SK-N-SH (cell line): ENCODE data around the gene ALDH6A1. TPM values are rescaled to one million over a fixed set of nuclear protein-coding genes. Genes with fewer than 3 reads are reported as not detected.

ENCODE experiments used
- CHD2 ChIP-seq: fragments of 150-350 bp; IDR thresholded peaks from 2 replicates; pipeline ENCODE4 v1.6.1; 2018; ENCODE audit warnings: low read length; ENCODE audit not compliant: partially characterized antibody
- FOXJ3 ChIP-seq: sonication (generic); formaldehyde crosslinking; IDR thresholded peaks from 2 replicates; pipeline ENCODE4 v1.5.1; 2020; ENCODE audit warnings: mild to moderate bottlenecking, missing genetic modification reagents
- FOXM1 ChIP-seq: IDR thresholded peaks from 2 replicates; pipeline ENCODE4 v1.4.0; 2012; ENCODE audit warnings: low read depth, mild to moderate bottlenecking
- GATA2 ChIP-seq: sonication (generic); formaldehyde crosslinking; IDR thresholded peaks from 2 replicates; pipeline ENCODE4 v1.5.0; 2020; ENCODE audit warnings: mild to moderate bottlenecking, missing genetic modification reagents
- MEF2A ChIP-seq: IDR thresholded peaks from 2 replicates; pipeline ENCODE4 v1.4.0; 2012; ENCODE audit warnings: low read depth, borderline replicate concordance
- MXI1 ChIP-seq: IDR thresholded peaks from 2 replicates; pipeline ENCODE4 v1.6.1; 2012; ENCODE audit warnings: mild to moderate bottlenecking, low read depth, low read length, improper control_type of control experiment
- NFIC ChIP-seq: IDR thresholded peaks from 2 replicates; pipeline ENCODE4 v1.4.0; 2012; ENCODE audit warnings: borderline replicate concordance
- NRF1 ChIP-seq: IDR thresholded peaks from 2 replicates; pipeline ENCODE4 v1.6.1; 2012; ENCODE audit warnings: low read depth, mild to moderate bottlenecking, low read length
- POLR2AphosphoS5 ChIP-seq: IDR thresholded peaks from 2 replicates; pipeline ENCODE4 v1.6.1; 2012; ENCODE audit warnings: low read depth, low read length
- RFX5 ChIP-seq: IDR thresholded peaks from 2 replicates; pipeline ENCODE4 v1.6.1; 2012; ENCODE audit warnings: mild to moderate bottlenecking, improper control_type of control experiment, low read length
- RXRA ChIP-seq: IDR thresholded peaks from 2 replicates; pipeline ENCODE4 v1.4.0; 2012; ENCODE audit warnings: low read depth, mild to moderate bottlenecking, borderline replicate concordance
- SIN3A ChIP-seq: IDR thresholded peaks from 2 replicates; pipeline ENCODE4 v1.6.1; 2012; ENCODE audit warnings: low read depth, mild to moderate bottlenecking, low read length, moderate library complexity, borderline replicate concordance
- SMC3 ChIP-seq: IDR thresholded peaks from 2 replicates; pipeline ENCODE4 v1.6.1; 2012; ENCODE audit warnings: low read depth, low read length, improper control_type of control experiment
- TAF1 ChIP-seq: IDR thresholded peaks from 2 replicates; pipeline ENCODE4 v1.6.1; 2012; ENCODE audit warnings: low read depth, mild to moderate bottlenecking, low read length, moderate library complexity, borderline replicate concordance
- TCF12 ChIP-seq: IDR thresholded peaks from 2 replicates; pipeline ENCODE4 v1.4.0; 2012
- TEAD4 ChIP-seq: IDR thresholded peaks from 2 replicates; pipeline ENCODE4 v1.4.0; 2012; ENCODE audit warnings: mild to moderate bottlenecking, borderline replicate concordance; ENCODE audit not compliant: insufficient read depth
- YY1 ChIP-seq: IDR thresholded peaks from 2 replicates; pipeline ENCODE4 v1.4.0; 2012; ENCODE audit warnings: low read depth, mild to moderate bottlenecking
- polyA plus RNA-seq, 3 experiments: library from polyadenylated mRNA; depleted of rRNA; stranded (reverse); fragments of >200 nt; gene quantifications; 2 replicates each; pipeline ENCODE4 v1.2.3, GENCODE V29; 2012
- TF ChIP-seq, protein P1 (sequence below): IDR thresholded peaks from 2 replicates; pipeline ENCODE4; 2012
- TF ChIP-seq, protein P2 (sequence below): IDR thresholded peaks from 2 replicates; pipeline ENCODE4 v1.4.0; 2012; ENCODE audit warnings: low read depth, borderline replicate concordance
- TF ChIP-seq, protein P3 (sequence below): fragments of 150-350 bp; IDR thresholded peaks from 2 replicates; pipeline ENCODE4 v1.6.1; 2017; ENCODE audit warnings: antibody characterized with exemption, low read length, low read depth, borderline replicate concordance

ALDH6A1 gene
- polyA plus RNA-seq, 1 of the 3 experiments (the other 2 are of a cell fraction): 9.4 TPM

DNA sequence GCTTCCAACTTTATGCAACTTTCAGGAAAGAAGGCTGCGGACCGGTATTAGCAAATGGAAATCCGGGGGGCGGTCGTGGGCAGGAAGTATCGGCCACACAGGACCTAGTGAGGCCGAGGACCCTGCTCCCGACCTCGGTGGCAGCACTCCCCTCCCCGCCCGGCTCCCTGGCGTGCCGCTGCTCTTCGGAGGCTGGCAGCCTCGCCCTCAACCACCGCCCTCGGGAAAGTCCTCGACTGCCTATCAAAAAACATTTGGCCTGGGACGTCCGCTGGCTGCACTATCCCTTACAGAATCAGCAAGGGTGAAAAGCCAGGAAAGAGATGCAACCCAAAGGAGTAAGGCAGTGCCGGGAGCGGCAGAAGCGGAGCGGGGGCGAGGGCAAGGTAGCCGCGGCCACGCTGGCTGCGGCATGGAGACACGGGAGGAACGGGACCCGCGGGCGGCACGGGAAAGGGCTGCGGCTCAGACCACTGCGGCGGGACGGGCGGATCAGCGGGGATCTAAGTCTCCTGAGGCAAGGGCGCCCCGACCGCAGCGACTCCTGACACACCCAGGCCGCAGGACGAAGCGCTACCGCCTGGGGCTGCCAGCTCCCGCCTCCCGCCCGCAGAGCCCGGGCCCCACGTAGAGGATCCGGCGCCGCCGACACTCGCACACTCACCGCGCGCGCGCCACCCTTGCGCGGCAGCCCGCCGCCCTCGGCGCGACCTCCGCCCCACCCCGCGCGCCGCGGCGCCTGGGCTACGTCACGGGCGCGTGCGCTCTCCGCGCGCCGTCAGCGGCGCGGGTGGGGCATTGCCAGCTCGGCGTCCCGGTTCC is 65.5 kb downstream of the ALDH6A1 start, which contains the start of the genes BBOF1 and ENTPD5 (continued):
- TF ChIP-seq MEF2A: no peak
- TF ChIP-seq GATA2: no peak
- TF ChIP-seq, protein P1, sequence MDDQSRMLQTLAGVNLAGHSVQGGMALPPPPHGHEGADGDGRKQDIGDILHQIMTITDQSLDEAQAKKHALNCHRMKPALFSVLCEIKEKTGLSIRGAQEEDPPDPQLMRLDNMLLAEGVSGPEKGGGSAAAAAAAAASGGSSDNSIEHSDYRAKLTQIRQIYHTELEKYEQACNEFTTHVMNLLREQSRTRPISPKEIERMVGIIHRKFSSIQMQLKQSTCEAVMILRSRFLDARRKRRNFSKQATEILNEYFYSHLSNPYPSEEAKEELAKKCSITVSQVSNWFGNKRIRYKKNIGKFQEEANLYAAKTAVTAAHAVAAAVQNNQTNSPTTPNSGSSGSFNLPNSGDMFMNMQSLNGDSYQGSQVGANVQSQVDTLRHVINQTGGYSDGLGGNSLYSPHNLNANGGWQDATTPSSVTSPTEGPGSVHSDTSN: no peak
- TF ChIP-seq CHD2: no peak
- TF ChIP-seq YY1: no peak; the same call in 1 of the 2 replicates
- peak; percentile 60; the same call in 1 of the 2 replicates for TF ChIP-seq TAF1
- TF ChIP-seq NRF1: peak; percentile 80
- TF ChIP-seq, protein P2, sequence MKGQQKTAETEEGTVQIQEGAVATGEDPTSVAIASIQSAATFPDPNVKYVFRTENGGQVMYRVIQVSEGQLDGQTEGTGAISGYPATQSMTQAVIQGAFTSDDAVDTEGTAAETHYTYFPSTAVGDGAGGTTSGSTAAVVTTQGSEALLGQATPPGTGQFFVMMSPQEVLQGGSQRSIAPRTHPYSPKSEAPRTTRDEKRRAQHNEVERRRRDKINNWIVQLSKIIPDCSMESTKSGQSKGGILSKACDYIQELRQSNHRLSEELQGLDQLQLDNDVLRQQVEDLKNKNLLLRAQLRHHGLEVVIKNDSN: no peak
- peak; percentile 81 for TF ChIP-seq POLR2AphosphoS5
- TF ChIP-seq, protein P3, sequence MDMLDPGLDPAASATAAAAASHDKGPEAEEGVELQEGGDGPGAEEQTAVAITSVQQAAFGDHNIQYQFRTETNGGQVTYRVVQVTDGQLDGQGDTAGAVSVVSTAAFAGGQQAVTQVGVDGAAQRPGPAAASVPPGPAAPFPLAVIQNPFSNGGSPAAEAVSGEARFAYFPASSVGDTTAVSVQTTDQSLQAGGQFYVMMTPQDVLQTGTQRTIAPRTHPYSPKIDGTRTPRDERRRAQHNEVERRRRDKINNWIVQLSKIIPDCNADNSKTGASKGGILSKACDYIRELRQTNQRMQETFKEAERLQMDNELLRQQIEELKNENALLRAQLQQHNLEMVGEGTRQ: no peak
- TF ChIP-seq SIN3A: no peak; the same call in 1 of the 2 replicates
- no peak for TF ChIP-seq TEAD4
- no peak for TF ChIP-seq FOXM1
- no peak for TF ChIP-seq RXRA
- TF ChIP-seq NFIC: no peak; the same call in 1 of the 2 replicates
- TF ChIP-seq MXI1: peak; percentile 91
- no peak for TF ChIP-seq FOXJ3 (CRISPR knock-in tag)
- TF ChIP-seq RFX5: no peak
- TF ChIP-seq SMC3: no peak
- TF ChIP-seq TCF12: 0 out of 2 replicates have a peak, but pooled peaks have one; percentile 4
